A549 (cell line): ENCODE measurements around the gene BDNF.

Experiments used
- CEBPB ChIP-seq, 2 experiments: fragments of >200 bp in 1 of 2; sonication (Bioruptor Twin) in 1 of 2; formaldehyde crosslinking in 1 of 2; IDR thresholded peaks; 2 replicates each; pipeline ENCODE4 v1.6.1; 2012 to 2016
- CTCF ChIP-seq: fragments of >200 bp; sonication (Bioruptor Twin); formaldehyde crosslinking; IDR thresholded peaks from 3 replicates; pipeline ENCODE4 v1.5.1; 2016
- HDAC2 ChIP-seq: fragments of 200-600 bp; sonication (generic); IDR thresholded peaks from 2 replicates; pipeline ENCODE4 v1.6.1; 2016
- HEYL ChIP-seq: fragments of 250-450 bp; sonication (Bioruptor Pico); IDR thresholded peaks from 2 replicates; pipeline ENCODE4 v1.8.0; 2021; ENCODE audit warnings: mild to moderate bottlenecking, moderate library complexity
- HOXA7 ChIP-seq: fragments of 250-450 bp; sonication (Bioruptor Pico); IDR thresholded peaks from 2 replicates; pipeline ENCODE4 v1.5.0; 2020; ENCODE audit warnings: mild to moderate bottlenecking, moderate library complexity
- MYC ChIP-seq: IDR thresholded peaks from 2 replicates; pipeline ENCODE4 v1.6.1; 2012; ENCODE audit warnings: mild to moderate bottlenecking, inconsistent platforms, low read length, improper control_type of control experiment, borderline replicate concordance
- NR3C1 ChIP-seq: fragments of >200 bp; sonication (Bioruptor Twin); formaldehyde crosslinking; IDR thresholded peaks from 3 replicates; pipeline ENCODE4 v1.6.1; 2017
- PBX3 ChIP-seq: IDR thresholded peaks from 2 replicates; pipeline ENCODE4 v1.6.1; 2012
- POLR2A ChIP-seq: IDR thresholded peaks from 2 replicates; pipeline ENCODE4 v1.6.1; 2012; ENCODE audit warnings: mild to moderate bottlenecking, low read length
- USF2 ChIP-seq: fragments of 450-650 bp; IDR thresholded peaks from 2 replicates; pipeline ENCODE4 v1.6.1; 2014; ENCODE audit warnings: antibody characterized with exemption

DNA sequence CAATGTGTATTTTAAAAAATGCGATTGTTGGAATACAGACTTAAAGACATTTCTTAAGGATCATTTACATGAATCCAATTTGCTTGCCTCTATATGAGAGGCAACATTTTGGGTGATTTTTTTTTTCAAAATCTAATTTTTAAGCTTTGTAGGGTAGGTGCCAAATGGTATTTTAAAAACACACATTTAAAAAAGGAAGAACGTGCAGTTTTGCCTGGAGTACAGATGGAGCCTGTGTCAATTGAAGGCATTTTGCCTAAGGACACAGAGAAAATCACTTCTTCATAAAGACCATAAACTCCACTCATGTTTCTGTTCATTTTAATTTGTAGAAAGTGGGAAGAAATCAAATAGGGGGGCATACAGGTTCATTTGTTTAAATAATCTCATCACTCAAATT is 91.3 kb downstream of the BDNF start:
- TF ChIP-seq CTCF (no peak), CEBPB (IDR thresholded peaks at IDR 0.05) (no peak), HEYL (CRISPR knock-in tag) (no peak), HDAC2 (no peak), MYC (no peak), POLR2A (no peak), USF2 (no peak), NR3C1 (no peak), PBX3 (no peak), HOXA7 (CRISPR knock-in tag) (no peak)
